ENCODE results near the gene FER.

DNA sequence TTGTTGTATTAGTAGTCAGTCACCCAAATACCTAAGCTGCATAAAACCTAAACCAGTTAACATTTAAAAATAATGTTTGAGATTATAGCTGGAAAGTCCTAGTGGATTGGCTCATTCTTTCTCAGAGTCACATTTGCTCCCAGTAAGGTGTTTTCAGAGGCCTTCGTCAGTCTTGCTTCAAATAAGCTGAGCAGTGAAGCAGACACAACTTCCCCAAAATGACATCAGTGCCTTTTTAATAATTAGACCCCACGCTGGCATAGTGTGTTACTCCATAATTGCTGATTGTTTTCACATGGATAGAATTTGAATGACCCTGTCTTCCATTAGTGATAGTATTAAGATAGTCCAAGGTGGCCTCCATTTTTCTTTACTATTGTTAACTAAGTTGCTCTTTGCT, 416.3 kb downstream of the FER start:
- TF ChIP-seq, protein P1, sequence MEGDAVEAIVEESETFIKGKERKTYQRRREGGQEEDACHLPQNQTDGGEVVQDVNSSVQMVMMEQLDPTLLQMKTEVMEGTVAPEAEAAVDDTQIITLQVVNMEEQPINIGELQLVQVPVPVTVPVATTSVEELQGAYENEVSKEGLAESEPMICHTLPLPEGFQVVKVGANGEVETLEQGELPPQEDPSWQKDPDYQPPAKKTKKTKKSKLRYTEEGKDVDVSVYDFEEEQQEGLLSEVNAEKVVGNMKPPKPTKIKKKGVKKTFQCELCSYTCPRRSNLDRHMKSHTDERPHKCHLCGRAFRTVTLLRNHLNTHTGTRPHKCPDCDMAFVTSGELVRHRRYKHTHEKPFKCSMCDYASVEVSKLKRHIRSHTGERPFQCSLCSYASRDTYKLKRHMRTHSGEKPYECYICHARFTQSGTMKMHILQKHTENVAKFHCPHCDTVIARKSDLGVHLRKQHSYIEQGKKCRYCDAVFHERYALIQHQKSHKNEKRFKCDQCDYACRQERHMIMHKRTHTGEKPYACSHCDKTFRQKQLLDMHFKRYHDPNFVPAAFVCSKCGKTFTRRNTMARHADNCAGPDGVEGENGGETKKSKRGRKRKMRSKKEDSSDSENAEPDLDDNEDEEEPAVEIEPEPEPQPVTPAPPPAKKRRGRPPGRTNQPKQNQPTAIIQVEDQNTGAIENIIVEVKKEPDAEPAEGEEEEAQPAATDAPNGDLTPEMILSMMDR (IDR thresholded peaks at IDR 0.05; ENCODE audit: borderline replicate concordance, extremely low read depth, low read length, poor library complexity, severe bottlenecking): no peak
- no peak for TF ChIP-seq EZH2 (IDR thresholded peaks at IDR 0.05; ENCODE audit: borderline replicate concordance, low read depth, low read length, severe bottlenecking)

All from DND-41 (cell line).